Adrenal gland (tissue), 12 donors: Measurements from ENCODE around the gene GNB5. TPM values are rescaled to one million over a fixed set of nuclear protein-coding genes. Genes with fewer than 3 reads are reported as not detected.

Source experiments
- DNase-seq, 7 donors: peaks; one replicate each; pipeline ENCODE4 v3.0.0-alpha.2; 2019 to 2020
- H3K27ac ChIP-seq, 5 donors: fragments of 200-600 bp; sonication (generic) in 4 of 5; 1 replicate in 3 of 5; 2 replicates in 2 of 5; pipeline versions ENCODE4 v1.5.1 to v1.8.0; 2016 to 2020; ENCODE audit warnings: mild to moderate bottlenecking in 1 of 5
- H3K27me3 ChIP-seq: fragments of 200-600 bp; 2 replicates; pipeline ENCODE4 v1.8.0; 2021
- H3K36me3 ChIP-seq, 2 donors: fragments of 200-600 bp; replicated peaks in 1 of 2; 1 replicate in 1 of 2; 2 replicates in 1 of 2; pipeline versions ENCODE4 v1.5.1 to v1.8.0; 2018 to 2022
- H3K4me1 ChIP-seq, 2 donors: fragments of 200-600 bp; replicated peaks in 1 of 2; 1 replicate in 1 of 2; 2 replicates in 1 of 2; pipeline versions ENCODE4 v1.5.1 to v1.8.0; 2018 to 2021
- H3K4me3 ChIP-seq, 4 donors: fragments of 200-600 bp; sonication (generic) in 3 of 4; one replicate each; pipeline ENCODE4 v1.5.1; 2016 to 2018
- H3K9me3 ChIP-seq, 3 donors: fragments of 200-600 bp; sonication (generic) in 1 of 3; replicated peaks in 1 of 3; 1 replicate in 2 of 3; 2 replicates in 1 of 3; pipeline versions ENCODE4 v1.5.1 to v1.8.0; 2016 to 2021
- POLR2A ChIP-seq, 2 donors: fragments of 450-650 bp; IDR thresholded peaks; one replicate each; pipeline ENCODE4 v1.6.1; 2017; ENCODE audit warnings: antibody characterized with exemption in 2 of 2, mild to moderate bottlenecking in 2 of 2, moderate library complexity in 1 of 2
- WGBS, 4 donors: extraction: QIAGEN DNeasy Blood & Tissue Kit in 2 of 4; methylation state at CpG; one replicate each; pipeline versions ENCODE4 v1.1.5 to v1.1.7; 2013 to 2017; 5-methylcytosine and 5-hydroxymethylcytosine counted together
- intact Hi-C, 2 donors: fragments of 100-400 bp; cut with DNase I; formaldehyde crosslinking; loops; one replicate each; pipeline versions ENCODE4 v1.14.1 to v1.15.0; 2022 to 2023
- polyA plus RNA-seq, 3 donors: library from polyadenylated mRNA; stranded (reverse); fragments of 200-250 nt in 2 of 3; fragments of 350-450 nt in 1 of 3; fragmentation: Illumina TruSeq in 1 of 3; extraction: RNeasy Lipid Tissue Mini Kit (QIAGEN cat#74804) in 1 of 3; gene quantifications; one replicate each; pipeline ENCODE4 v1.2.3, GENCODE V29; 2013 to 2014
- total RNA-seq, 9 donors: library from RNA; depleted of rRNA in 4 of 9; stranded (reverse); fragments of >200 nt in 4 of 9; fragments of 120-200 nt in 1 of 9; fragmentation: NEBNext Ultra II Directional in 1 of 9; extraction: Animal tissue kit (Norgen Biotek cat#: 25700) in 1 of 9; gene quantifications; one replicate each; pipeline versions ENCODE4 v1.1.0 to v1.2.4, GENCODE V29; 2013 to 2023
- TF ChIP-seq, protein P1 (sequence below), 6 experiments: fragments of 450-650 bp in 4 of 6; fragments of 200-600 bp in 2 of 6; sonication (generic) in 1 of 6; IDR thresholded peaks; 1 replicate in 5 of 6; 2 replicates in 1 of 6; pipeline versions ENCODE4 v1.5.1 to v1.8.0; 2016 to 2021; ENCODE audit warnings: antibody characterized with exemption in 6 of 6, mild to moderate bottlenecking in 2 of 6, moderate library complexity in 1 of 6
- donor health status: healthy with polysubstance abuse.
- donor health status: Bipolar disorder and iron deficiency.
- donor health status: DM: yes; HTN: yes; CAD: no.
- donor health status: DM: no; HTN: no; CAD: no.
- donor health status: DM: no; HTN: no; CAD: no.
- donor health status: DM: yes; HTN: yes; CAD: no.

The GNB5 gene
- total and polyA plus RNA-seq, 12 donors, result 2.8 to 60.7 (median 18.8) TPM

DNA sequence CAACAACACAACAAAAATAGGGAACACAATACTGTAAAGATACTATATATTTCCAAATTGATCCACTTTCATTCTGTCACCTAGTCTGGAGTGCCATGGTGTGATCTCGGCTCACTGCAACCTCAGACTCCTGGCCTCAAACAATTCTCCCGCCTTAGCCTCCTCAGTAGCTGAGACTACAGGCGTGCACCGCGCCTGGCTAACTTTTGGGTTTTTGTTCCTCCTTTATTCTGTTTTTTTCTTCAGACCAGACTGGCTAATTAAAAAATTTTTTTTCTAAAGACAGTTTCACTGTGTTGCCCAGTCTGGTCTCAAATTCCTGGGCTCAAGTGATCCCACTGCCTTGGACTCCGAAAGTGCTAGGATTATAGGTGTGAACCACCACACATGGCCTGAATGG, 84.0 kb downstream of the GNB5 start:
- TF ChIP-seq, protein P1, sequence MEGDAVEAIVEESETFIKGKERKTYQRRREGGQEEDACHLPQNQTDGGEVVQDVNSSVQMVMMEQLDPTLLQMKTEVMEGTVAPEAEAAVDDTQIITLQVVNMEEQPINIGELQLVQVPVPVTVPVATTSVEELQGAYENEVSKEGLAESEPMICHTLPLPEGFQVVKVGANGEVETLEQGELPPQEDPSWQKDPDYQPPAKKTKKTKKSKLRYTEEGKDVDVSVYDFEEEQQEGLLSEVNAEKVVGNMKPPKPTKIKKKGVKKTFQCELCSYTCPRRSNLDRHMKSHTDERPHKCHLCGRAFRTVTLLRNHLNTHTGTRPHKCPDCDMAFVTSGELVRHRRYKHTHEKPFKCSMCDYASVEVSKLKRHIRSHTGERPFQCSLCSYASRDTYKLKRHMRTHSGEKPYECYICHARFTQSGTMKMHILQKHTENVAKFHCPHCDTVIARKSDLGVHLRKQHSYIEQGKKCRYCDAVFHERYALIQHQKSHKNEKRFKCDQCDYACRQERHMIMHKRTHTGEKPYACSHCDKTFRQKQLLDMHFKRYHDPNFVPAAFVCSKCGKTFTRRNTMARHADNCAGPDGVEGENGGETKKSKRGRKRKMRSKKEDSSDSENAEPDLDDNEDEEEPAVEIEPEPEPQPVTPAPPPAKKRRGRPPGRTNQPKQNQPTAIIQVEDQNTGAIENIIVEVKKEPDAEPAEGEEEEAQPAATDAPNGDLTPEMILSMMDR (IDR thresholded peaks at IDR 0.05), result no peak
- TF ChIP-seq POLR2A (IDR thresholded peaks at IDR 0.05), result no peak
- Histone ChIP-seq H3K36me3 (no peaks in the 10 kb centered on the region), H3K27ac (no peak overlapping the region), H3K4me3 (no peak overlapping the region), H3K27me3 (no peaks in the 10 kb centered on the region), H3K4me1 (peaks cover 7 to 20% of the 10 kb centered on the region in 2 donors), H3K9me3 (no peaks in the 10 kb centered on the region)
- DNase-seq, result no peak
- intact Hi-C loops, result no loop called here
- 93 to 98% (median 95%) methylated on average over 6 of the region's 6 CpGs for WGBS, 4 donors

DNA sequence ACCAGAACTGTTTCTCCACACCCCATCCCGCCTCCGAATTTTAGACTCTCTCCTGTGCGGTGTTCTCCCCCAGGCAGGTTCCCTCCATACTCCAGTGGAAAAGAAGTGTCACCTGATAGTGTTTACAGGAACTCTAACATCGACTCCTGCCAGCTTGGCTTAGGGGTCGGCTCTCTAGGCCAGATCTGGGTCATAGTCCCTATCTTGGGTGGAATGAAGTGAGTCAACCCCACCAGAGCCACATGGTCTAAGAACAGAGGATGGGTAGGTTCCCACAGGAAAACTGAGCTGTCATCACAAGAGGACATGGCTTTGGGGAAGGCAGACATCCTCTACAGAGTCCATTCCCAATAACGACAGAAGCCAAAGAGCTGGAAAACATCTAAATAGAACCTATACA, 84.6 kb downstream of the GNB5 start:
- H3K36me3 ChIP-seq, result no peaks in the 10 kb centered on the region
- H3K27me3 ChIP-seq, result no peaks in the 10 kb centered on the region
- H3K4me3 ChIP-seq, result no peak overlapping the region
- intact Hi-C loops, result no loop called here
- no peak for DNase-seq
- no peak overlapping the region for H3K27ac ChIP-seq
- H3K9me3 ChIP-seq, result no peaks in the 10 kb centered on the region
- no peak for TF ChIP-seq POLR2A (IDR thresholded peaks at IDR 0.05)
- TF ChIP-seq, protein P1 (IDR thresholded peaks at IDR 0.05), result no peak
- H3K4me1 ChIP-seq, result peaks cover 7 to 17% of the 10 kb centered on the region in 2 donors
- WGBS, 4 donors, result 74 to 81% (median 75%) methylated on average over 6 of the region's 6 CpGs

DNA sequence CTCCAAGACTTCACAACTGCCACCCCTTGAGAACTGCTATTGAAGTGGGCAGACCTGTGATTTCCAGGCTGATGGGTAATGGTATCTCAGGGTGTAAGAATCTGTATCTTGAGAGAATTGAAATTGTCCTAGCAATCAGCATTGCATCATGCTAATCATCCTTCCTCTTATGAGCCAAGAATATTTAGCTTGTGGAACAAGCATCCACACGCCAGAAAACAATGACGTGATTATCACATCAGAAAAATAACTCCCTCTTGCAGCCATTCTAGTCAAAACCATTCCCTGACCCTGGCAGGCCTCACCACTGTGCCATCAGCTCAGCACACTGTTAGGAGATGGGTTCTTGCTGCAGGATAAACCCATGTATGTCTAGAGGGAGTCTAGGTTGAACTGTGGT, 85.3 kb downstream of the GNB5 start:
- H3K4me3 ChIP-seq, result no peak overlapping the region
- no peaks in the 10 kb centered on the region for H3K27me3 ChIP-seq
- H3K4me1 ChIP-seq, result peaks cover 7 to 21% of the 10 kb centered on the region in 2 donors
- no peak overlapping the region for H3K27ac ChIP-seq
- no peaks in the 10 kb centered on the region for H3K9me3 ChIP-seq
- WGBS, 4 donors, result 87 to 97% (median 90%) methylated on average over 2 of the region's 2 CpGs
- intact Hi-C loops, result no loop called here
- no peaks in the 10 kb centered on the region for H3K36me3 ChIP-seq
- DNase-seq, result no peak
- TF ChIP-seq, protein P1 (IDR thresholded peaks at IDR 0.05), result no peak
- TF ChIP-seq POLR2A (IDR thresholded peaks at IDR 0.05), result no peak

DNA sequence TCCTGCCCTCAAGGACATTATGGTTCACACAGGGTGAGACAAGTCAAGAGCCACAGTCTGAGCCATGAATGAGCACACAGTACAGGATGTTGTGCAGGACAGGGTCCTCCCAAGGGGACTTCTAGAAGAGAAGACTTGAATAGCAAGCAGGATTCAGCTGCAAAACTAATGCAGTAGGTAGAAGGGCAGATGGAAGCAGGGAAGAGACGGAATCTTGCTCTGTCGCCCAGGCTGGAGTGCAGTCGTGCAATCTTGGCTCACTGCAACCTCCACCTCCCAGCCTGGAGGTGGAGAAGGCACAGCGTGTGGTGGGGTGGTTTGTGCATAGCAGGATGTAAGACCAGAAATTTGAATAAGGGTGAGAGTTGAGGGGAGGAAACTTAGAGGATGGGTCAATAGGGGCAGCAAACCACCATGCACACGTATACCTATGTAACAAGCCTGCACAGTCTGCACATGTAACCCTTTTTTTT, 86.6 kb downstream of the GNB5 start:
- TF ChIP-seq, protein P1 (IDR thresholded peaks at IDR 0.05), result no peak
- TF ChIP-seq POLR2A (IDR thresholded peaks at IDR 0.05), result no peak
- no peaks in the 10 kb centered on the region for H3K36me3 ChIP-seq
- H3K9me3 ChIP-seq, result no peaks in the 10 kb centered on the region
- H3K4me3 ChIP-seq, result no peak overlapping the region
- H3K27me3 ChIP-seq, result no peaks in the 10 kb centered on the region
- H3K27ac ChIP-seq, result no peak overlapping the region
- intact Hi-C loops, result no loop called here
- peaks cover 7 to 23% of the 10 kb centered on the region in 2 donors for H3K4me1 ChIP-seq
- 92 to 93% (median 92%) methylated on average over 5 of the region's 5 CpGs for WGBS, 4 donors
- no peak for DNase-seq
